ENCODE data around the gene NPFFR1. TPM values are rescaled to one million over a fixed set of nuclear protein-coding genes. Genes with fewer than 3 reads are reported as not detected.

Gene NPFFR1
- total RNA-seq, 1 donor from 2014 or later: not detected

DNA sequence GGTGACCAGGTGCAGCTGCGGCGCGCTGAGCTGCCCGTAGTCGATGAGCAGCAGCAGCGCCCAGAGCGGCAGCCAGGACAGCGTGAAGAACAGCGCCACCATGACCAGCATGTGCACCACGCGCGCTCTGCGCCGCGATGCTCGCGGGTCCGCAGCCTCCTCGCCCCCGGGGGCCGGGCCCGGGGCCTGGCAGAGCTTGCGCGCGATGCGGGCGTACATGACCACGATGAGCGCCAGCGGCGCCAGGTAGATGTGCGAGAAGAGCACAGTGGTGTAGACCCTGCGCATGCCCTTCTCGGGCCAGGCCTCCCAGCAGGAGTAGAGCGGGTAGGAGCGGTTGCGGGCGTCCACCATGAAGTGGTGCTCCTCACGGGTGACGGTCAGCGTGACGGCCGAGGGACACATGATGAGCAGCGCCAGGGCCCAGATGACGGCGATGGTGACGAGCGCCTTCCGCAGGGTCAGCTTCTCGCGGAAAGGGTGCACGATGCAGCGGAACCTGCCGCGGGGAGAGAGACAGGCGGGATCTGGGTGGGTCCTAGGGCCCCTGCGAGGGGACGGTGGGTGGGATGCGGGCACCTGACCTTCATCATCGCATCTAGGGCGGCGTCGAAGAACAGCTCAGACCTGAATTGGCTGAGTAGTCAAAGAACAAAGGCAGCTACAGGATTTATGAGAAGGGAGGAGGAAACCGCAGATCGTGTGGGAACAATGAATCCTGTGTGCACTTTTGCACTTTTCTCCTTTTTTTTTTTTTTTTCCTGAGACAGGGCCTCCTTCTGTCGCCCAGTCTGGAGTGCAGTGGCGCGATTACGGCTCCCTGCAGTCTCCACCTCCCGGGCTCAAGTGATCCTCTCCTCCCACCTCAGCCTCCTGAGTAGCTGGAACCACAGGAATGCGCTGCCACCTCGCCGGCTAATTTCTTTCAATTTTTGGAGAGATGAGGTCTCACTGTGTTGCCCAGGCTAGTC lies 28.2 kb downstream of the NPFFR1 start:
- Mint-ChIP-seq H3K9me3 (peaks cover 8% of the 10 kb centered on the region), H3K4me1 (peaks cover 22% of the 10 kb centered on the region), H3K36me3 (ENCODE audit: low read depth) (no peaks in the 10 kb centered on the region), H3K4me3 (no peak overlapping the region), H3K27me3 (ENCODE audit: low read depth) (no peaks in the 10 kb centered on the region), H3K27ac (ENCODE audit: unreplicated experiment) (peak overlapping the region; percentile 91)
- TF ChIP-seq, protein P1, sequence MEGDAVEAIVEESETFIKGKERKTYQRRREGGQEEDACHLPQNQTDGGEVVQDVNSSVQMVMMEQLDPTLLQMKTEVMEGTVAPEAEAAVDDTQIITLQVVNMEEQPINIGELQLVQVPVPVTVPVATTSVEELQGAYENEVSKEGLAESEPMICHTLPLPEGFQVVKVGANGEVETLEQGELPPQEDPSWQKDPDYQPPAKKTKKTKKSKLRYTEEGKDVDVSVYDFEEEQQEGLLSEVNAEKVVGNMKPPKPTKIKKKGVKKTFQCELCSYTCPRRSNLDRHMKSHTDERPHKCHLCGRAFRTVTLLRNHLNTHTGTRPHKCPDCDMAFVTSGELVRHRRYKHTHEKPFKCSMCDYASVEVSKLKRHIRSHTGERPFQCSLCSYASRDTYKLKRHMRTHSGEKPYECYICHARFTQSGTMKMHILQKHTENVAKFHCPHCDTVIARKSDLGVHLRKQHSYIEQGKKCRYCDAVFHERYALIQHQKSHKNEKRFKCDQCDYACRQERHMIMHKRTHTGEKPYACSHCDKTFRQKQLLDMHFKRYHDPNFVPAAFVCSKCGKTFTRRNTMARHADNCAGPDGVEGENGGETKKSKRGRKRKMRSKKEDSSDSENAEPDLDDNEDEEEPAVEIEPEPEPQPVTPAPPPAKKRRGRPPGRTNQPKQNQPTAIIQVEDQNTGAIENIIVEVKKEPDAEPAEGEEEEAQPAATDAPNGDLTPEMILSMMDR (conservative IDR thresholded peaks at IDR 0.05): no peak
- no peak for DNase-seq (ENCODE audit: low read depth, low spot score)

DNA sequence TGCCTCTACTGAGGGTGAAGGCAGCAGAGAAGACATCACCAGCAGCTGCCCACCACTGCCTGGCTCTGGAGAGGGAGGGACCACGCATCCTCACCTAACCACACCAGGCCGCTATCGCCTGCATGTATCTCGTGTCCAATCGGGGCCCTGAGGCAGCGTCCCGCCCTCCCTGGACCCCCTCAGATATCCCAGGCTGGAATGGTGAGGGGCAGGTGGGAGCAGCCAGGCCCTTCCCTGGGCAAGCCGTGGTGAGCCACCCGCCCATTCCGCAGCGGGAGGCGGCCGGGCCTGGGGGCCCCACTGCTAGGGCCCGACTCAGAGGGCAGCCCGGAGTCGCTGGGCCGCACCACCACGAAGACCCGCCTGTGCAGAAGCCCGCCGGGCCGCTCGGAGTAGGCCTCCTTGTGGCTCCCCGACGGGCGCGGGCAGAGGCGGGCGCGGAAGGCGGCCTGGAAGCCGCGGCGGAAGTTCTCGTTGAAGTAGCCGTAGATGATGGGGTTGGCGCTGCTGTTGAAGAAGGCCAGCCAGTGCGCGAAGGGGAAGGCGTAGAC lies 29.0 kb downstream of the NPFFR1 start:
- no peak overlapping the region for H3K27ac Mint-ChIP-seq (ENCODE audit: unreplicated experiment)
- no peak for DNase-seq (ENCODE audit: low read depth, low spot score)
- peaks cover 22% of the 10 kb centered on the region for H3K4me1 Mint-ChIP-seq
- no peak overlapping the region for H3K4me3 Mint-ChIP-seq
- no peaks in the 10 kb centered on the region for H3K27me3 Mint-ChIP-seq (ENCODE audit: low read depth)
- no peaks in the 10 kb centered on the region for H3K36me3 Mint-ChIP-seq (ENCODE audit: low read depth)
- TF ChIP-seq, protein P1 (conservative IDR thresholded peaks at IDR 0.05): no peak
- peaks cover 13% of the 10 kb centered on the region for H3K9me3 Mint-ChIP-seq

DNA sequence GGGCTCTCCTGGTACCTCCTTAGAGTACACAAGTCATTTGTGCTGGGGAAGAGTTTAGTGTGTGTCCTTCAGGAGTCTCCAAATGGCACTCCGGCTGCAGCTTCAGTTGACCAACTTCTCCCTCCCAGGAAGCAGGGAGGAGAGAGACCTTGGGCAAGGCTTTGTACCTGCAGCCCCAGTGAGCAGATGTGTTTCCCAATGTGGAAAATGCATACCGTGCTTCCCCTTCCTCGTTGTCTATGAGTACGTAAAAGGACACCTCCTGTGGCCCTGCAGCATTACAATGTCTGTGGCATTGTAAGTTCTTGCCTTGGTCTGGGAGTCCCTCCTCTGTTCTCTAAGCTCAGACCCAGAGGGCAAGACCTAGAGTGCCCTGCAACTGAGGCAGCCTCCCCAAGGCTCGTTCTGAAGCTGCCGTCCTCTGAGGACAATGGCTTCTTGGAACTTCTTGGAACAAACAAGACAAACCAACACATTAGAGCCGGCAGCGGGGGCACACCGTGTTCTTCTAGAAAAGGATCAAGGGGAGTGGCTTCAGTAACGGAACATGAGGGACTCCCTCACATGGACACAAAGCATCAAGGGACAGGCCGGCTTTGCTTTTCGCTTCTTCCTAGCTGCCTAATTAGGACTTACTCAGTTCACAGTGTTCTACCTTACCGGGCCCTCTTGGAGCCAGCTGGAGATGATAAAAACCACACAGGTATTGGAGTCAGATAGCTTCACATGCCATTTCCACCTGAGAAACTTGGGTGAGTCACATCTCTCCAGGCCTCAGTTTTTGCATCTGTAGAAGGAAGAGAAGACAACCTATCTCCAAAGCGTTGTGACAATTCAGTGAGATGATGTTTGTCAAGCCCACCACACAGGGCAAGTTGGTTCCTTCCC lies 29.7 kb downstream of the NPFFR1 start:
- Mint-ChIP-seq H3K4me1 (peaks cover 22% of the 10 kb centered on the region), H3K4me3 (no peak overlapping the region), H3K9me3 (peaks cover 13% of the 10 kb centered on the region), H3K27ac (ENCODE audit: unreplicated experiment) (no peak overlapping the region), H3K36me3 (ENCODE audit: low read depth) (no peaks in the 10 kb centered on the region), H3K27me3 (ENCODE audit: low read depth) (no peaks in the 10 kb centered on the region)
- TF ChIP-seq, protein P1 (conservative IDR thresholded peaks at IDR 0.05): no peak
- DNase-seq (ENCODE audit: low read depth, low spot score): no peak

DNA sequence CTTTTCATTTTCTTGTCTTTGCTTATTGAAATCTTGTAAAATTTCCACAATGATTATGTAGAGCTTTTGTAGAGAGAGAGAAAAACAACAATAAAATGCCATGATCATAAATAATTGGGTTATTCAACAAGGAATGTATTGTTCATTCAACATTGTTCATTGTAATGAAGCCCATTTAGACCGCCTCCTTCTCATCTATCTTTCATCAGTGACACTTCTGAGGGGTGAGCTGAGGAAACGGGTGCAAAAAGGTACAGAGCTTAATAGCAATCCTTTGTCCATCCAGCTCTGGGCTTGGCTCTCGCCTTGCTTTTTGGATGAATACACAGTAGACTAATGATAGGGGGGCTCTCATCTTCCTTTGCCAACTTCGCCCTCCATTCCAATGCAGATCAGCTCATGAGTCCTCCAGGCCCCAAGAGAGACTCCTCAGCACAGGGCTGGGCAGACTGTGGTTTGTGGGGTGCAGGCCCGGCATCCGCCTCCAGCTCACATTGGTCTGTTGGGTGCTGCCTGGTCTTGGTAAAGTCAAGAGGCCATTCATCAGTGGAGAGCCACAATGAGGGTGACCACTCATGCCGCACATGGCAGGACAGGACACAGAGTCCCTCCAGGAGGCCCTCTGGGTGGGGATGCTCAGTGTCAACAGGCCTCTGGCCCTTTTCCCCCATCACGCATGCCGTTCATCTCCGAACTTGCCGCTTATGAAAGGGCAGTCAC lies 32.7 kb downstream of the NPFFR1 start:
- DNase-seq (ENCODE audit: low read depth, low spot score): no peak
- peaks cover 18% of the 10 kb centered on the region for H3K27me3 Mint-ChIP-seq (ENCODE audit: low read depth)
- H3K4me3 Mint-ChIP-seq: no peak overlapping the region
- no peaks in the 10 kb centered on the region for H3K36me3 Mint-ChIP-seq (ENCODE audit: low read depth)
- peaks cover 15% of the 10 kb centered on the region for H3K4me1 Mint-ChIP-seq
- TF ChIP-seq, protein P1 (conservative IDR thresholded peaks at IDR 0.05): no peak
- no peak overlapping the region for H3K27ac Mint-ChIP-seq (ENCODE audit: unreplicated experiment)
- H3K9me3 Mint-ChIP-seq: peaks cover 13% of the 10 kb centered on the region

DNA sequence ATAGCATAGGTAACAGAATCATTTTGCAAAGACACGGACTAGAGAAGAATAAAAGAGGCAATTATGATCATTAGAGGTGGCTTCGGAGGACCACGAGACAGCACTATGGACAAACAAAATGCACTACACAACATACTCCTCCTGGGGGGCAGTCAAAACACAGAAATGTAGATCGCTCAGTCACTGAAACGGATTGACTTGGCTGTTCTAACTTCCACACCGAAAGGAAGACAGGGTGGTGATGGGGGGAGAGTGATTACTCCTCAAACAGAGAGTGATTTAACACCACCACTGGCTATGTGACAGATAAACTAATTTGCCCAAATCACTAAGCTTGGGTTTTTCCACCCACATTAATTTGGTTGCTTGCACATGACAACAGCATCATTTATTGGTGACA lies 36.4 kb downstream of the NPFFR1 start:
- no peak for DNase-seq (ENCODE audit: low read depth, low spot score)
- Mint-ChIP-seq H3K4me1 (peaks cover 4% of the 10 kb centered on the region), H3K27ac (ENCODE audit: unreplicated experiment) (no peak overlapping the region), H3K36me3 (ENCODE audit: low read depth) (no peaks in the 10 kb centered on the region), H3K9me3 (peaks cover 11% of the 10 kb centered on the region), H3K27me3 (ENCODE audit: low read depth) (peaks cover 48% of the 10 kb centered on the region), H3K4me3 (no peak overlapping the region)
- TF ChIP-seq, protein P1 (conservative IDR thresholded peaks at IDR 0.05): no peak
